Stomach (tissue), 9 donors: ENCODE results near the gene PAQR7. TPM values are rescaled to one million over a fixed set of nuclear protein-coding genes. Genes with fewer than 3 reads are reported as not detected.

Experiments used
- DNase-seq, 2 donors: peaks; one replicate each; pipeline versions ENCODE4 v3.0.0 to v3.0.0-alpha.2; 2013 to 2019
- H3K27ac ChIP-seq, 5 donors: fragments of 200-600 bp in 4 of 5; sonication (generic) in 4 of 5; one replicate each; pipeline ENCODE4 v1.5.1; 2013 to 2019; ENCODE audit warnings: mild to moderate bottlenecking in 1 of 5, moderate library complexity in 1 of 5
- H3K27me3 ChIP-seq, 3 donors: fragments of 200-600 bp; sonication (generic); one replicate each; pipeline ENCODE4 v1.5.1; 2017 to 2019; ENCODE audit warnings: mixed run types in 1 of 3
- H3K36me3 ChIP-seq, 4 donors: fragments of 200-600 bp; sonication (generic); 1 replicate in 3 of 4; 2 replicates in 1 of 4; pipeline ENCODE4 v1.5.1; 2016 to 2019
- H3K4me1 ChIP-seq, 4 donors: fragments of 200-600 bp; sonication (generic); one replicate each; pipeline ENCODE4 v1.5.1; 2016 to 2019
- H3K4me3 ChIP-seq, 4 donors: fragments of 200-600 bp; sonication (generic) in 3 of 4; one replicate each; pipeline ENCODE4 v1.5.1; 2016 to 2019; ENCODE audit warnings: mild to moderate bottlenecking in 1 of 4
- H3K9me3 ChIP-seq, 4 donors: fragments of 200-600 bp; sonication (generic); one replicate each; pipeline ENCODE4 v1.5.1; 2016 to 2019
- CTCF ChIP-seq, 7 experiments: fragments of 450-650 bp in 4 of 7; fragments of 200-600 bp in 3 of 7; sonication (generic) in 3 of 7; IDR thresholded peaks; one replicate each; pipeline ENCODE4 v1.5.1; 2016 to 2019; ENCODE audit warnings: antibody characterized with exemption in 7 of 7, control low read depth in 2 of 7, mild to moderate bottlenecking in 1 of 7
- EP300 ChIP-seq: sonication (generic); formaldehyde crosslinking; IDR thresholded peaks from one replicate; pipeline ENCODE4 v1.6.1; 2017; ENCODE audit warnings: antibody characterized with exemption
- POLR2A ChIP-seq, 4 donors: fragments of 450-650 bp; IDR thresholded peaks; one replicate each; pipeline ENCODE4 v1.6.1; 2016; ENCODE audit warnings: antibody characterized with exemption in 4 of 4, control low read depth in 2 of 4, mild to moderate bottlenecking in 1 of 4, moderate library complexity in 1 of 4
- POLR2AphosphoS5 ChIP-seq, 3 donors: sonication (generic); formaldehyde crosslinking; IDR thresholded peaks; one replicate each; pipeline ENCODE4 v1.6.1; 2016; ENCODE audit warnings: antibody characterized with exemption in 3 of 3
- WGBS, 5 donors: extraction: QIAGEN DNeasy Blood & Tissue Kit in 3 of 5; methylation state at CpG; one replicate each; pipeline versions ENCODE4 v1.1.5 to v1.1.7; 2013 to 2018; 5-methylcytosine and 5-hydroxymethylcytosine counted together
- intact Hi-C: fragments of 100-400 bp; cut with DNase I; formaldehyde crosslinking; loops from one replicate; pipeline ENCODE4 v1.15.1; 2023; ENCODE audit warnings: low total_unique reads
- polyA plus RNA-seq, 3 donors: library from polyadenylated mRNA; stranded (reverse); fragments of 200-250 nt; gene quantifications; one replicate each; pipeline ENCODE4 v1.2.3, GENCODE V29; 2013
- total RNA-seq, 5 donors: library from RNA; depleted of rRNA; stranded (reverse); fragments of >200 nt; gene quantifications; one replicate each; pipeline versions ENCODE4 v1.1.0 to v1.2.3, GENCODE V29; 2014 to 2016
- donor health status: healthy with polysubstance abuse.
- donor health status: Bipolar disorder and iron deficiency.
- donor health status: healthy.

The PAQR7 gene
- total and polyA plus RNA-seq, 8 donors: 1.8 to 10.5 (median 5.4) TPM

- WGBS, 5 donors: 91 to 98% (median 95%) methylated on average over 8 to 10 of the region's 10 CpGs
- Histone ChIP-seq H3K36me3 (peaks cover 49 to 74% (median 67%) of the 10 kb centered on the region in 4 donors), H3K27me3 (no peaks in the 10 kb centered on the region), H3K4me1 (peaks cover 3 to 34% (median 18%) of the 10 kb centered on the region in 4 donors), H3K9me3 (no peaks in the 10 kb centered on the region), H3K27ac (no peak overlapping the region), H3K4me3 (no peak overlapping the region)
- no peak for DNase-seq
- TF ChIP-seq POLR2A (IDR thresholded peaks at IDR 0.05): no peak
- intact Hi-C loops: no loop called here
Measured at GRCh38 chr1:25826571-25826970, 48.9 kb downstream of the PAQR7 start.

GRCh38 chr1:25825605-25826004, 49.9 kb downstream of the PAQR7 start:
- H3K4me1 ChIP-seq: peaks cover 12 to 44% (median 28%) of the 10 kb centered on the region in 4 donors
- no peak for DNase-seq
- peaks cover 40 to 65% (median 58%) of the 10 kb centered on the region in 4 donors for H3K36me3 ChIP-seq
- no peaks in the 10 kb centered on the region for H3K27me3 ChIP-seq
- intact Hi-C loops: no loop called here
- TF ChIP-seq EP300 (no peak), POLR2AphosphoS5 (IDR thresholded peaks at IDR 0.05) (no peak), CTCF (IDR thresholded peaks at IDR 0.05) (no peak)
- H3K9me3 ChIP-seq: no peaks in the 10 kb centered on the region
- H3K27ac ChIP-seq: no peak overlapping the region
- WGBS, 5 donors: 91 to 94% (median 92%) methylated on average over 2 of the region's 2 CpGs
- H3K4me3 ChIP-seq: no peak overlapping the region

- Histone ChIP-seq H3K4me3 (peak overlapping the region; percentile 75 to 94 (median 87)), H3K36me3 (peaks cover 3 to 26% (median 20%) of the 10 kb centered on the region in 4 donors), H3K4me1 (peaks cover 27 to 67% (median 50%) of the 10 kb centered on the region in 4 donors), H3K27ac (peak overlapping the region; percentile 87 to 96 (median 95)), H3K27me3 (no peaks in the 10 kb centered on the region), H3K9me3 (no peaks in the 10 kb centered on the region)
- WGBS, 5 donors: 38 to 68% (median 42%) methylated on average over 5 of the region's 5 CpGs
- DNase-seq: no peak
- TF ChIP-seq POLR2A (IDR thresholded peaks at IDR 0.05) (no peak), CTCF (IDR thresholded peaks at IDR 0.05) (no peak), POLR2AphosphoS5 (IDR thresholded peaks at IDR 0.05) (no peak), EP300 (no peak)
- intact Hi-C loops: no loop called here
Measured at GRCh38 chr1:25821630-25822091, 53.8 kb downstream of the PAQR7 start.

GRCh38 chr1:25821112-25821476, 54.4 kb downstream of the PAQR7 start:
- peak overlapping the region; percentile 87 to 96 (median 95) for H3K27ac ChIP-seq
- H3K36me3 ChIP-seq: peaks cover 4 to 26% (median 20%) of the 10 kb centered on the region in 4 donors
- peak overlapping the region; percentile 75 to 94 (median 87) for H3K4me3 ChIP-seq
- 29 to 41% (median 31%) methylated on average over 10 of the region's 10 CpGs for WGBS, 5 donors
- H3K9me3 ChIP-seq: no peaks in the 10 kb centered on the region
- intact Hi-C loops: no loop called here
- no peaks in the 10 kb centered on the region for H3K27me3 ChIP-seq
- peaks cover 27 to 67% (median 50%) of the 10 kb centered on the region in 4 donors for H3K4me1 ChIP-seq
- TF ChIP-seq EP300 (no peak), POLR2AphosphoS5 (IDR thresholded peaks at IDR 0.05) (no peak), CTCF (IDR thresholded peaks at IDR 0.05) (no peak)
- no peak for DNase-seq

- Histone ChIP-seq H3K4me3 (peak overlapping the region; percentile 75 to 94 (median 87)), H3K27me3 (no peaks in the 10 kb centered on the region), H3K9me3 (no peaks in the 10 kb centered on the region), H3K27ac (peak overlapping the region; percentile 87 to 96 (median 95)), H3K36me3 (peaks cover 8 to 26% (median 20%) of the 10 kb centered on the region in 4 donors), H3K4me1 (peaks cover 27 to 67% (median 50%) of the 10 kb centered on the region in 4 donors)
- TF ChIP-seq POLR2A (IDR thresholded peaks at IDR 0.05) (no peak), CTCF (IDR thresholded peaks at IDR 0.05) (no peak), POLR2AphosphoS5 (IDR thresholded peaks at IDR 0.05) (peak in 2 of 3 donors; percentile 28 to 50), EP300 (no peak)
- WGBS, 5 donors: 1 to 3% (median 1%) methylated on average over 24 to 67 of the region's 67 CpGs
- intact Hi-C loops: no loop called here
- peak; percentile 61 to 83 for DNase-seq
Measured at GRCh38 chr1:25820247-25821111, 55.0 kb downstream of the PAQR7 start.
